GM23338 (cell line): ENCODE data around the gene MRPL18. TPM values are rescaled to one million over a fixed set of nuclear protein-coding genes. Genes with fewer than 3 reads are reported as not detected.

Experiments
- ATAC-seq: fragments of 200-7000 bp; cut with Tn5 transposase; 3 replicates; pipeline ENCODE4 v1.9.1; 2020
- DNase-seq: peaks from one replicate; pipeline ENCODE4 v3.0.0-alpha.2; 2015; ENCODE audit warnings: low spot score
- H2AFZ ChIP-seq: fragments of 200-600 bp; sonication (generic); 2 replicates; pipeline ENCODE4 v1.8.0; 2016; ENCODE audit warnings: antibody characterized with exemption, mild to moderate bottlenecking, moderate library complexity
- H3F3A ChIP-seq: fragments of 200-600 bp; sonication (generic); replicated peaks from 2 replicates; pipeline ENCODE4 v1.8.0; 2017; ENCODE audit warnings: antibody characterized with exemption, mixed run types, low read depth
- H3K27ac ChIP-seq: fragments of 200-600 bp; sonication (generic); 2 replicates; pipeline ENCODE4 v1.6.1; 2016; ENCODE audit warnings: low read depth
- H3K27me3 ChIP-seq: fragments of 200-600 bp; sonication (generic); 2 replicates; pipeline ENCODE4 v1.8.0; 2016; ENCODE audit warnings: mild to moderate bottlenecking, mixed run types, moderate library complexity; ENCODE audit not compliant: insufficient read depth
- H3K36me3 ChIP-seq: fragments of 200-600 bp; sonication (generic); 2 replicates; pipeline ENCODE4 v1.8.0; 2016; ENCODE audit warnings: mild to moderate bottlenecking; ENCODE audit not compliant: insufficient read depth
- H3K4me1 ChIP-seq: fragments of 200-600 bp; sonication (generic); 2 replicates; pipeline ENCODE4 v1.8.0; 2016; ENCODE audit warnings: mild to moderate bottlenecking, moderate library complexity; ENCODE audit not compliant: insufficient read depth
- H3K4me2 ChIP-seq: fragments of 200-600 bp; sonication (generic); 2 replicates; pipeline ENCODE4 v1.7.1; 2017; ENCODE audit warnings: mixed run types
- H3K4me3 ChIP-seq: fragments of 200-600 bp; sonication (generic); 2 replicates; pipeline ENCODE4 v1.6.1; 2016; ENCODE audit warnings: mixed run types
- H3K79me2 ChIP-seq: fragments of 200-600 bp; sonication (generic); replicated peaks from 2 replicates; pipeline ENCODE4 v1.8.0; 2017; ENCODE audit warnings: mild to moderate bottlenecking; ENCODE audit not compliant: insufficient read depth
- H3K9me2 ChIP-seq: fragments of 200-600 bp; sonication (generic); 2 replicates; pipeline ENCODE4 v1.8.0; 2017; ENCODE audit not compliant: insufficient read depth
- H4K20me1 ChIP-seq: fragments of 200-600 bp; sonication (generic); replicated peaks from 2 replicates; pipeline ENCODE4 v1.8.0; 2017; ENCODE audit warnings: mild to moderate bottlenecking; ENCODE audit not compliant: insufficient read depth
- H3K27ac Mint-ChIP-seq: 2 replicates; pipeline ENCODE4 v1.8.0; 2020; ENCODE audit warnings: inconsistent platforms, mild to moderate bottlenecking, moderate library complexity, mixed read lengths
- H3K27me3 Mint-ChIP-seq: 3 replicates; pipeline ENCODE4 v1.8.0; 2022; ENCODE audit warnings: low read depth, mild to moderate bottlenecking, moderate library complexity, mixed read lengths, inconsistent platforms; ENCODE audit not compliant: insufficient read depth, poor library complexity
- H3K36me3 Mint-ChIP-seq: 3 replicates; pipeline ENCODE4 v1.8.0; 2021; ENCODE audit warnings: low read depth, mild to moderate bottlenecking, inconsistent platforms, moderate library complexity, mixed read lengths
- H3K4me1 Mint-ChIP-seq: 3 replicates; pipeline ENCODE4 v1.8.0; 2020; ENCODE audit warnings: mild to moderate bottlenecking, inconsistent platforms, mixed read lengths
- H3K4me3 Mint-ChIP-seq: 3 replicates; pipeline ENCODE4 v1.8.0; 2021; ENCODE audit warnings: moderate library complexity, mild to moderate bottlenecking, inconsistent platforms, mixed read lengths
- H3K9me3 Mint-ChIP-seq: 3 replicates; pipeline ENCODE4 v1.8.0; 2020; ENCODE audit warnings: moderate library complexity, mild to moderate bottlenecking, inconsistent platforms, mixed read lengths
- CREB1 ChIP-seq: fragments of 250-450 bp; sonication (Bioruptor Pico); IDR thresholded peaks from 2 replicates; pipeline ENCODE4 v1.5.0; 2020; ENCODE audit warnings: low read depth, mild to moderate bottlenecking, moderate library complexity
- CTCF ChIP-seq, 2 experiments: fragments of 200-600 bp in 1 of 2; sonication (generic) in 1 of 2; conservative IDR thresholded peaks; 2 replicates each; pipeline versions ENCODE4 v1.5.1 to v1.6.1; 2016 to 2017; ENCODE audit warnings: antibody characterized with exemption in 2 of 2, low read depth in 2 of 2, mild to moderate bottlenecking in 2 of 2, moderate library complexity in 1 of 2
- ETS1 ChIP-seq: IDR thresholded peaks from 2 replicates; pipeline ENCODE4 v1.6.1; 2016; ENCODE audit warnings: antibody characterized with exemption
- EZH2 ChIP-seq: fragments of 200-600 bp; sonication (generic); IDR thresholded peaks from one replicate; pipeline ENCODE4 v1.8.0; 2017; ENCODE audit warnings: antibody characterized with exemption, mild to moderate bottlenecking, low read depth; ENCODE audit not compliant: unreplicated experiment
- EZH2phosphoT487 ChIP-seq: fragments of 200-600 bp; sonication (generic); IDR thresholded peaks from one replicate; pipeline ENCODE4 v1.8.1; 2018; ENCODE audit warnings: antibody characterized with exemption; ENCODE audit not compliant: unreplicated experiment
- NANOG ChIP-seq: IDR thresholded peaks from 2 replicates; pipeline ENCODE4 v1.6.1; 2016; ENCODE audit warnings: antibody characterized with exemption, borderline replicate concordance
- POLR2AphosphoS5 ChIP-seq: IDR thresholded peaks from 2 replicates; pipeline ENCODE4 v1.6.1; 2016; ENCODE audit warnings: antibody characterized with exemption, low read depth
- REST ChIP-seq: IDR thresholded peaks from one replicate; pipeline ENCODE4 v1.6.1; 2018; ENCODE audit warnings: antibody characterized with exemption; ENCODE audit not compliant: unreplicated experiment
- STAT1 ChIP-seq: IDR thresholded peaks from one replicate; pipeline ENCODE4 v1.6.1; 2016; ENCODE audit warnings: antibody characterized with exemption; ENCODE audit not compliant: unreplicated experiment
- ZNF114 ChIP-seq: fragments of 250-450 bp; sonication (Bioruptor Pico); IDR thresholded peaks from 2 replicates; pipeline ENCODE4 v1.5.0; 2020; ENCODE audit warnings: mild to moderate bottlenecking, moderate library complexity
- ZNF331 ChIP-seq: fragments of 250-450 bp; sonication (Bioruptor Pico); IDR thresholded peaks from 2 replicates; pipeline ENCODE4 v1.5.0; 2020; ENCODE audit warnings: low read depth, mild to moderate bottlenecking, moderate library complexity
- ZNF462 ChIP-seq: fragments of 250-450 bp; sonication (Bioruptor Pico); IDR thresholded peaks from 2 replicates; pipeline ENCODE4 v1.5.0; 2020; ENCODE audit warnings: mild to moderate bottlenecking, moderate library complexity
- polyA plus RNA-seq: library from polyadenylated mRNA; unstranded; fragments of >200 nt; fragmentation: Nextera tagmentation; extraction: Ambion mirVana; gene quantifications from 2 replicates; pipeline ENCODE4 v1.2.1, GENCODE V29; 2016
- total RNA-seq: library from RNA; depleted of rRNA; stranded (reverse); fragments of >200 nt; shearing (Covaris generic); gene quantifications from 2 replicates; pipeline ENCODE4 v1.2.3, GENCODE V29; 2014

MRPL18 gene
- total and polyA plus RNA-seq, 2 experiments from 2014 or later: 91.4 to 228 TPM

- TF ChIP-seq EZH2phosphoT487 (no peak), CREB1 (CRISPR knock-in tag) (no peak), EZH2 (no peak)
Observed at GRCh38 chr6:159745081-159745480, 45.2 kb upstream of the MRPL18 start (continued).

GRCh38 chr6:159746759-159747158, 43.5 kb upstream of the MRPL18 start:
- no peak overlapping the region for H3K4me2 ChIP-seq
- no peaks in the 10 kb centered on the region for H3K9me2 ChIP-seq
- no peaks in the 10 kb centered on the region for H3K27me3 ChIP-seq
- no peak overlapping the region for H2AFZ ChIP-seq
- H4K20me1 ChIP-seq: peaks cover 39% of the 10 kb centered on the region
- H3F3A ChIP-seq: 0 out of 2 replicates have a peak, but pooled peaks cover 2% of the 10 kb centered on the region
- Mint-ChIP-seq H3K27ac (no peak overlapping the region), H3K27me3 (no peaks in the 10 kb centered on the region), H3K36me3 (peaks cover 93% of the 10 kb centered on the region), H3K4me1 (no peaks in the 10 kb centered on the region), H3K9me3 (no peaks in the 10 kb centered on the region), H3K4me3 (no peak overlapping the region)
- H3K4me3 ChIP-seq: no peak overlapping the region
- DNase-seq (no peak), ATAC-seq (no peak)
- H3K79me2 ChIP-seq: peaks cover 60% of the 10 kb centered on the region
- no peaks in the 10 kb centered on the region for H3K4me1 ChIP-seq
- H3K36me3 ChIP-seq: peaks cover 90% of the 10 kb centered on the region
- no peak overlapping the region for H3K27ac ChIP-seq
- TF ChIP-seq ZNF462 (CRISPR knock-in tag): no peak
- no peak for TF ChIP-seq EZH2phosphoT487
- no peak for TF ChIP-seq NANOG
- TF ChIP-seq REST: no peak
- no peak for TF ChIP-seq CTCF (conservative IDR thresholded peaks at IDR 0.05; ENCODE audit: low read depth in 2 of 2)
- no peak for TF ChIP-seq STAT1
- no peak for TF ChIP-seq ZNF114 (CRISPR knock-in tag)
- TF ChIP-seq ZNF331: no peak
- no peak for TF ChIP-seq ETS1
- no peak for TF ChIP-seq POLR2AphosphoS5
